Natural killer cell (primary cell): ENCODE results near the gene ATG12. TPM values are rescaled to one million over a fixed set of nuclear protein-coding genes. Genes with fewer than 3 reads are reported as not detected.

Experiments used
- total RNA-seq, 4 donors: library from RNA; stranded (reverse); fragments of 120-200 nt in 1 of 4; gene quantifications; one replicate each; pipeline versions ENCODE4 v1.2.3 to v1.2.4, GENCODE V29; 2013 to 2022

Gene ATG12
- total RNA-seq, 3 donors from 2014 or later (not counting 1 experiment from before 2014, with no cell fraction given) = 88.9 to 108 (median 92.9) TPM

Other genes with a start within 250 kb of the ATG12 start
- gene TICAM2, start 239.1 kb downstream of the ATG12 start, total RNA-seq = 1 to 10 TPM in 2 of 3 donors, under 1 TPM in 1; 0.61 to 1.4 (median 1.3) TPM
- gene TMED7, start 215.5 kb downstream of the ATG12 start, total RNA-seq = 10 to 100 TPM; 40.6 to 48.8 (median 48.1) TPM
- gene CDO1, start 24.9 kb downstream of the ATG12 start, total RNA-seq = not detected
- 10 to 100 TPM; 35.5 to 57.9 (median 37.1) TPM for gene AP3S1, start 370 bp upstream of the ATG12 start, total RNA-seq
- under 1 TPM in 1 of 3 donors, not detected in 2; 0.77 TPM for gene LVRN, start 120.9 kb upstream of the ATG12 start, total RNA-seq
- not detected for gene ARL14EPL, start 190.9 kb upstream of the ATG12 start, total RNA-seq
- gene COMMD10, start 243.5 kb upstream of the ATG12 start, total RNA-seq = 10 to 100 TPM; 28.7 to 41.1 (median 35.1) TPM